GM12878 (cell line): ENCODE data around the gene FGF2. TPM values are rescaled to one million over a fixed set of nuclear protein-coding genes. Genes with fewer than 3 reads are reported as not detected.

Source experiments
- ATAC-seq: fragments of 200-7000 bp; cut with Tn5 transposase; 3 replicates; pipeline ENCODE4 v1.9.1; 2020; ENCODE audit warnings: mild to moderate bottlenecking, moderate library complexity
- BruUV-seq: library from RNA; stranded (reverse); fragments of 400-500 nt; replicated peaks from 2 replicates; lab custom pipeline; 2021; lab: Mats Ljungman, UMichigan
- CTCF ChIA-PET: fragments of 300-600 bp; sonication (Branson Sonifier 250); formaldehyde crosslinking; extraction: SDS; loops from one replicate; lab custom pipeline; 2021; ENCODE audit warnings: inconsistent platforms; lab: Yijun Ruan, JAX
- POLR2A ChIA-PET: fragments of 350-600 bp; formaldehyde crosslinking; extraction: SDS; loops from one replicate; lab custom pipeline; 2021; ENCODE audit warnings: inconsistent platforms; lab: Charles Lee
- RAD21 ChIA-PET: fragments of 300-600 bp; sonication (Branson Sonifier 250); formaldehyde crosslinking; loops from one replicate; lab custom pipeline; 2023; ENCODE audit warnings: antibody characterized with exemption; ENCODE audit not compliant: unreplicated experiment; lab: Charles Lee
- SMC1A ChIA-PET: fragments of 300-600 bp; sonication (Branson Sonifier 250); formaldehyde crosslinking; loops from one replicate; lab custom pipeline; 2023; ENCODE audit not compliant: unreplicated experiment, uncharacterized antibody; lab: Charles Lee
- DNase-seq: peaks from one replicate; pipeline ENCODE4 v3.0.0-alpha.2; 2011; ENCODE audit warnings: low read depth, low spot score
- FAIRE-seq: peaks from 3 replicates; lab custom pipeline; 2011; peaks lifted over from hg19 to GRCh38; lab: Jason Lieb, UNC
- H2AFZ ChIP-seq: 2 replicates; pipeline ENCODE4 v1.6.0; 2011; ENCODE audit warnings: low read depth, low read length, control low read depth; ENCODE audit not compliant: control insufficient read depth
- H3K27ac ChIP-seq: 2 replicates; pipeline ENCODE4 v1.5.1; 2011; ENCODE audit warnings: control low read depth; ENCODE audit not compliant: control insufficient read depth, insufficient read depth
- H3K27me3 ChIP-seq, 2 experiments: replicated peaks in 1 of 2; 2 replicates each; pipeline versions ENCODE4 v1.6.0 to v1.6.1; 2011; ENCODE audit warnings: low read length in 1 of 2; ENCODE audit not compliant: control insufficient read depth in 2 of 2, insufficient read depth in 2 of 2
- H3K36me3 ChIP-seq, 2 experiments: 2 replicates each; pipeline ENCODE4 v1.5.1; 2011; ENCODE audit warnings: low read length in 1 of 2; ENCODE audit not compliant: control insufficient read depth in 2 of 2, insufficient read depth in 2 of 2
- H3K4me1 ChIP-seq: 2 replicates; pipeline ENCODE4 v1.6.1; 2011; ENCODE audit warnings: mild to moderate bottlenecking, low read length, moderate library complexity, mixed read lengths; ENCODE audit not compliant: control insufficient read depth, insufficient read depth
- H3K4me2 ChIP-seq: 2 replicates; pipeline ENCODE4 v1.6.0; 2011; ENCODE audit warnings: control low read depth; ENCODE audit not compliant: control insufficient read depth, insufficient read depth
- H3K4me3 ChIP-seq: fragments of 200-600 bp; sonication (generic); 2 replicates; pipeline ENCODE4 v1.5.1; 2016
- H3K79me2 ChIP-seq: 2 replicates; pipeline ENCODE4 v1.6.0; 2011; ENCODE audit warnings: low read length; ENCODE audit not compliant: control insufficient read depth, insufficient read depth
- H3K9ac ChIP-seq: 2 replicates; pipeline ENCODE4 v1.8.0; 2011; ENCODE audit warnings: low read length, control low read depth, mixed read lengths; ENCODE audit not compliant: control insufficient read depth, insufficient read depth
- H3K9me3 ChIP-seq: replicated peaks from 3 replicates; pipeline ENCODE4 v1.5.1; 2011; ENCODE audit warnings: mild to moderate bottlenecking, low read length; ENCODE audit not compliant: control insufficient read depth, insufficient read depth
- H4K20me1 ChIP-seq: 2 replicates; pipeline ENCODE4 v1.6.0; 2011; ENCODE audit not compliant: control insufficient read depth, insufficient read depth
- CBX5 ChIP-seq: sonication (generic); IDR thresholded peaks from 2 replicates; pipeline ENCODE4 v1.6.1; 2016; ENCODE audit warnings: low read depth, moderate library complexity, mild to moderate bottlenecking, inconsistent platforms
- DPF2 ChIP-seq: fragments of 450-650 bp; IDR thresholded peaks from 2 replicates; pipeline ENCODE4 v1.6.1; 2017; ENCODE audit warnings: mild to moderate bottlenecking
- E2F4 ChIP-seq: IDR thresholded peaks from 2 replicates; pipeline ENCODE4 v1.6.1; 2012; ENCODE audit warnings: low read depth, low read length, improper control_type of control experiment
- HDAC2 ChIP-seq: fragments of 200-600 bp; sonication (generic); IDR thresholded peaks from 2 replicates; pipeline ENCODE4 v1.6.1; 2017
- IKZF1 ChIP-seq: fragments of 450-650 bp; conservative IDR thresholded peaks from 2 replicates; pipeline ENCODE4 v1.6.1; 2017; ENCODE audit warnings: antibody characterized with exemption, mild to moderate bottlenecking
- JUNB ChIP-seq: IDR thresholded peaks from 2 replicates; pipeline ENCODE4 v1.6.1; 2016; ENCODE audit warnings: antibody characterized with exemption, mild to moderate bottlenecking
- KLF5 ChIP-seq: fragments of 450-650 bp; IDR thresholded peaks from 2 replicates; pipeline ENCODE4 v1.6.1; 2014; ENCODE audit warnings: mild to moderate bottlenecking; ENCODE audit not compliant: partially characterized antibody
- MLLT1 ChIP-seq: fragments of 450-650 bp; IDR thresholded peaks from 2 replicates; pipeline ENCODE4 v1.6.1; 2016; ENCODE audit warnings: mild to moderate bottlenecking
- NRF1 ChIP-seq: conservative IDR thresholded peaks from 2 replicates; pipeline ENCODE4 v1.6.1; 2011; ENCODE audit warnings: mild to moderate bottlenecking, low read depth, low read length, improper control_type of control experiment
- RCOR1 ChIP-seq: conservative IDR thresholded peaks from 2 replicates; pipeline ENCODE4 v1.6.1; 2012; ENCODE audit warnings: low read depth, low read length, improper control_type of control experiment
- RFX5 ChIP-seq: IDR thresholded peaks from 2 replicates; pipeline ENCODE4 v1.6.1; 2011; ENCODE audit warnings: low read depth, low read length, improper control_type of control experiment
- SIN3A ChIP-seq: IDR thresholded peaks from 2 replicates; pipeline ENCODE4 v1.6.1; 2012; ENCODE audit warnings: low read depth, low read length, improper control_type of control experiment
- SRF ChIP-seq, 2 experiments: IDR thresholded peaks; 2 replicates each; pipeline ENCODE4 v1.6.1; 2011; ENCODE audit warnings: low read depth in 2 of 2, low read length in 2 of 2, mild to moderate bottlenecking in 1 of 2, moderate library complexity in 1 of 2
- STAT1 ChIP-seq: fragments of 450-650 bp; conservative IDR thresholded peaks from 2 replicates; pipeline ENCODE4 v1.6.1; 2014; ENCODE audit warnings: antibody characterized with exemption, mild to moderate bottlenecking
- TAF1 ChIP-seq: IDR thresholded peaks from 2 replicates; pipeline ENCODE4 v1.6.1; 2011; ENCODE audit warnings: mild to moderate bottlenecking, low read depth, low read length, borderline replicate concordance
- USF2 ChIP-seq: IDR thresholded peaks from 2 replicates; pipeline ENCODE4 v1.6.1; 2011; ENCODE audit warnings: low read depth, low read length, improper control_type of control experiment, borderline replicate concordance
- ZNF207 ChIP-seq: fragments of 450-650 bp; IDR thresholded peaks from 2 replicates; pipeline ENCODE4 v1.6.1; 2014; ENCODE audit warnings: antibody characterized with exemption, mild to moderate bottlenecking, borderline replicate concordance
- ZSCAN29 ChIP-seq: fragments of 450-650 bp; IDR thresholded peaks from 2 replicates; pipeline ENCODE4 v1.6.1; 2017; ENCODE audit warnings: mild to moderate bottlenecking, moderate library complexity
- WGBS: methylation state at CpG from one replicate; pipeline ENCODE4 v1.1.6; 2016; ENCODE audit warnings: low lambda C conversion rate; ENCODE audit not compliant: insufficient replicate concordance, insufficient coverage; ENCODE audit errors: missing lambda C conversion rate; 5-methylcytosine and 5-hydroxymethylcytosine counted together
- in situ Hi-C: fragments of 300-500 bp; cut with MboI; formaldehyde crosslinking; loops from 9 replicates; pipeline ENCODE4 v1.14.3; 2018; ENCODE audit warnings: mixed read lengths
- intact Hi-C: fragments of 100-400 bp; cut with micrococcal nuclease; formaldehyde crosslinking; loops from one replicate; pipeline ENCODE4 v1.14.2; 2022; ENCODE audit not compliant: unreplicated experiment
- polyA plus RNA-seq, 11 experiments: library from polyadenylated mRNA; depleted of rRNA in 4 of 11; unstranded in 6 of 11; stranded (reverse) in 5 of 11; fragments of >200 nt; fragmentation: Nextera tagmentation in 4 of 11; fragmentation: Illumina TruSeq in 1 of 11; extraction: Ambion mirVana in 4 of 11; extraction: Trizol in 1 of 11; gene quantifications; 1 replicate in 1 of 11; 2 replicates in 10 of 11; pipeline versions ENCODE4 v1.2.1 to v1.2.3, GENCODE V29; 2011 to 2016; ENCODE audit warnings: inconsistent platforms in 2 of 11, missing spikeins in 2 of 11, low read depth in 1 of 11
- total RNA-seq, 4 experiments: library from RNA; depleted of rRNA in 3 of 4; stranded (reverse); fragments of >200 nt in 3 of 4; fragmentation: Illumina TruSeq in 1 of 4; extraction: Trizol in 1 of 4; gene quantifications; 2 replicates each; pipeline versions ENCODE4 v1.2.1 to v1.2.3, GENCODE V29; 2013 to 2021
- TF ChIP-seq, protein P1 (sequence below): IDR thresholded peaks from 2 replicates; pipeline ENCODE4 v1.6.1; 2011; ENCODE audit warnings: low read depth, mild to moderate bottlenecking, low read length, moderate library complexity, borderline replicate concordance; ENCODE audit errors: extremely low read depth

FGF2 gene
- total and polyA plus RNA-seq, 10 of the 15 experiments (the other 5 are each of a cell fraction or from before 2014, with no cell fraction given) = 0.13 to 1.7 (median 0.25) TPM

GRCh38 chr4:122830426-122831095, 3.9 kb downstream of the FGF2 start (continued):
- TF ChIP-seq E2F4 (no peak), SRF (IDR thresholded peaks at IDR 0.05; ENCODE audit: low read depth in 2 of 2, low read length in 2 of 2) (no peak), IKZF1 (no peak), RCOR1 (no peak), HDAC2 (no peak), CBX5 (no peak), ZSCAN29 (no peak), DPF2 (no peak)
- TF ChIP-seq, protein P1, sequence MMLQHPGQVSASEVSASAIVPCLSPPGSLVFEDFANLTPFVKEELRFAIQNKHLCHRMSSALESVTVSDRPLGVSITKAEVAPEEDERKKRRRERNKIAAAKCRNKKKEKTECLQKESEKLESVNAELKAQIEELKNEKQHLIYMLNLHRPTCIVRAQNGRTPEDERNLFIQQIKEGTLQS = no peak

- ATAC-seq (no peak), FAIRE-seq (no peak), DNase-seq (no peak)
- in situ Hi-C loops (no loop called here), intact Hi-C loops (no loop called here)
- Histone ChIP-seq H2AFZ (no peak overlapping the region), H3K4me2 (no peak overlapping the region), H4K20me1 (no peaks in the 10 kb centered on the region), H3K27me3 (no peaks in the 10 kb centered on the region; a peak in 1 of 4 replicates), H3K9ac (no peak overlapping the region), H3K79me2 (no peaks in the 10 kb centered on the region), H3K4me3 (no peak overlapping the region), H3K36me3 (no peaks in the 10 kb centered on the region), H3K9me3 (no peaks in the 10 kb centered on the region), H3K4me1 (peaks cover 3% of the 10 kb centered on the region; the same call in 1 of the 2 replicates), H3K27ac (no peak overlapping the region)
- WGBS = 76% methylated on average over 6 of the region's 6 CpGs
- ChIA-PET RAD21 (no interaction called here), CTCF (interaction anchor here (1.6 kb wide), 1 partner anchor 11 kb away, joined by 4 read pairs; no protein-coding TSS in a partner anchor), SMC1A (no interaction called here), POLR2A (no interaction called here)
- no TSS peak for BruUV-seq
- TF ChIP-seq MLLT1 = no peak
- no peak for TF ChIP-seq ZNF207
- TF ChIP-seq KLF5 = no peak
- no peak for TF ChIP-seq RFX5
- no peak for TF ChIP-seq STAT1
- no peak for TF ChIP-seq USF2
- TF ChIP-seq JUNB = no peak
- TF ChIP-seq SIN3A = no peak
- TF ChIP-seq NRF1 = no peak
- TF ChIP-seq TAF1 = no peak
Observed at GRCh38 chr4:122831515-122832196, 5.0 kb downstream of the FGF2 start.
